Bladder microvascular endothelial cell (primary cell): ENCODE measurements around the gene MED9. TPM values are rescaled to one million over a fixed set of nuclear protein-coding genes. Genes with fewer than 3 reads are reported as not detected.

Experiments used
- total RNA-seq: library from RNA; depleted of rRNA; stranded (reverse); fragments of >200 nt; gene quantifications from 2 replicates; pipeline ENCODE4 v1.2.3, GENCODE V29; 2014

The MED9 gene, protein sequence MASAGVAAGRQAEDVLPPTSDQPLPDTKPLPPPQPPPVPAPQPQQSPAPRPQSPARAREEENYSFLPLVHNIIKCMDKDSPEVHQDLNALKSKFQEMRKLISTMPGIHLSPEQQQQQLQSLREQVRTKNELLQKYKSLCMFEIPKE
- 7.0 and 10.8 TPM in 2 replicates for total RNA-seq

DNA sequence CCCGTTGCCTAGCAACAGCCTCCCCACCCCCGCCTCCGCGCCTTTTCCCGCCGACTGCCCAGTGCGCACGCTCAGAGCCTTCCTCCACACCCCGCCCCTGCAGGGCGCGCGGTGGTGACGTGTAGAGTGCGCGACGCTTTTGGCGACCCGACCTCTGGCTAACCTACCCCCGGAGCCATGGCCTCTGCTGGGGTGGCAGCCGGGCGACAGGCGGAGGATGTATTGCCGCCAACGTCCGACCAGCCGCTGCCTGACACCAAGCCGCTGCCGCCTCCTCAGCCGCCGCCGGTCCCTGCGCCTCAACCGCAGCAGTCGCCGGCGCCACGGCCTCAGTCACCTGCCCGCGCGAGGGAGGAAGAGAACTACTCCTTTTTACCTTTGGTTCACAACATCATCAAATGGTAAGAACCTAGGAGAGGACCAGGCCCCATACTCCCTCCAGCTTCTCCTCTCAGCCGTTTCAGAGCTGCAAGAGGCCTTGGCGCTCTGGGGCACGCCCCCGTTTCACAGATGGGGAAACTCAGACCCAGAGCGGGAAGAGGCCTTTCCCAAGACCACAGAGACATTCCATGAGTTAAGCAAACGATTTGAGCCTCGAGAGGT lies at the start of gene MED9:
Gene MED9, plus strand, starts transcription at position 136 of the 603 bp plus-strand sequence. Its CDS starts 42 bp downstream, at position 178.

DNA sequence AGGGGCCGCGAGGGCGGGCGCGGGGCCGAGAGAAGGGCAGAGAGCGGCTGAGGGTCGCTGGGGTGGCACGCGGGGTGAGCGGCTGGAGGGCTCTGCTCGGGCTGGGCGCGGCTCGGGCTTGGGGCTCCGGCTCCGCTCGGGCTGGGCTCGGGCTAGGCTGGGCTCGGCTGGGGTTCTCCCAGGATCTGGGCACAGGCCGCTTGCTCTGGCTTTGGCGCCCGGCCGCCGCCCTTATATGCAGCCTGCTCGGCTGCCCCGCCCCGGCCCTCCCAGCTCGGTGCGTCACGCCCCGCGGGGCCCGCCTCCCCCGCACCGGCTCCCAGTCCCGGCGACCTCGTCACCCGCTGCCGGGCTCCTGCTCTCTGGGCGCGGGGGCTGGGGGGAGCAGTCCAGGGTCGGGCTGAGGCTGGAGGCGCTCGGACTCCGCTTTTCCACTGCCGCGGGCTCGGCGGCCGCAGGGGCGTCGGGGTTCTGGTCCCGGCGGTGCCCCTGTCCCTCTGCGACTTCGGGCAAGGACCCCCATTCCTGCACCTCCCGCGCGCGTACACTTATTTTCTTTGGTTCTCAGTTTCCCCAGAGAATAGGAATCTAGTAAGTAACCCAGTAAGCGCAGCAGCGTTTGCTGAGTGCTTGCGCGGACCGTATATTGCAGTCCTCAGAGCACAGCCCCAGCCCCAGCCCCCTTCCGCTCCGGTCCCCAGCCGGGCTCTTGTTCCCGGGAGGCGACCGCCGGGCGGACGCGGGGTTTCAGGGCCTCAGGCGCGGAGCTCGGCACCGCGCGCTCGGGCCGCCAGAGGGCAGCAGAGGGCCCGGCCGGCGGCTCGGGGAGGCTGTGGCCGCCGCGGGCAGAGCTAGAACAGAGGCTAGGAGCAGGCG lies 19.6 kb downstream of the MED9 start, which contains the start of gene RASD1:
Gene RASD1, minus strand, starts transcription at position 207 of the 876 bp plus-strand sequence. CDS start 214 bp downstream, outside the sequence.

Other genes with a start within 250 kb of the MED9 start
- 28.0 and 78.2 TPM in 2 replicates for gene FLCN, start 239.8 kb upstream of the MED9 start, total RNA-seq
- 61.0 and 73.4 TPM in 2 replicates for gene COPS3, start 195.8 kb upstream of the MED9 start, total RNA-seq
- gene NT5M, start 173.6 kb upstream of the MED9 start, total RNA-seq = 1.3 and 1.4 TPM in 2 replicates
- gene RASD1, start 19.4 kb downstream of the MED9 start, total RNA-seq = 10.0 and 11.5 TPM in 2 replicates
- 15.4 and 23.7 TPM in 2 replicates for gene PEMT, start 114.7 kb downstream of the MED9 start, total RNA-seq
- 7.0 and 13.1 TPM in 2 replicates for gene RAI1, start 204.5 kb downstream of the MED9 start, total RNA-seq